Measurements from ENCODE around the gene RTKN2.

The RTKN2 gene

DNA sequence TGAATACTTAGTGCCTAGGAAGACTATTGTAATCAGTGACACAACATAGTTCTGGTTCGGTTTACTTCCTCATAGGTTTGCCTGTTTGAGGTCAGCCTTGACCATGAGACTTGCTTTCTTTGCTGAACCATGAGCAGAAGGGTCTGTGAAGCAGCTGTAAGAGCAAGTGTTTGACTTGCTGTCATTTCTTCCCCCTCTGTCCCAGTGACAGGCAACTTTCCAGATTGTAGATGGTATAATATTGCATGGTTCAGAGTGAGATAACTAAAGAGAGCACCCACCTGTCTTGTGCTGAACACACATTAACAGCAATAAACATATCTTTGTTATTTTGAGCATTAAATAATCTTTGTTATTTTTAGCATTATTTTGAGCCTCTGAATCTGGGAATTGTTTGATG, 9.3 kb upstream of the RTKN2 start:
- H3K4me3 ChIP-seq (ENCODE audit: low read depth, low read length) = no peak overlapping the region
- TF ChIP-seq CTCF (IDR thresholded peaks at IDR 0.05; ENCODE audit: borderline replicate concordance, insufficient read depth, low read depth, low read length) = no peak

DNA sequence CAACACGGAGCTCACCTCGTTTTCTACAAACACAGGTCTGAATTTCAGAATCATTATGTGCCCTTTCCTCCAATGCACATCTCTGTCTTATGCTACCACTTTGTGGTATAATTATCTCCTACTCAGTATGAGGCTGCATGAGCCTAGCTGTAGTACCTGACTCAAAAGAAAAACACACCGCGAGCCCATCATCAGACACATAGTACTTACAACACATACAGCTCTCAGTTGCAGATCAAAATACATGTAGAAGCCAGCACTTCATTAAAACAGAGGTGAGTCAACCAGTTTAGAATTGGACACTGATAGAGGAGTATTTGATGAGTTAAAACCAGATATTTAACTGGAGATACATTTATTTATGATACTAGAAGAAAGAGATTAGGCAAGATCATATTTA, 1.4 kb upstream of the RTKN2 start:
- no peak for TF ChIP-seq CTCF (IDR thresholded peaks at IDR 0.05; ENCODE audit: borderline replicate concordance, insufficient read depth, low read depth, low read length)
- no peak overlapping the region for H3K4me3 ChIP-seq (ENCODE audit: low read depth, low read length)

DNA sequence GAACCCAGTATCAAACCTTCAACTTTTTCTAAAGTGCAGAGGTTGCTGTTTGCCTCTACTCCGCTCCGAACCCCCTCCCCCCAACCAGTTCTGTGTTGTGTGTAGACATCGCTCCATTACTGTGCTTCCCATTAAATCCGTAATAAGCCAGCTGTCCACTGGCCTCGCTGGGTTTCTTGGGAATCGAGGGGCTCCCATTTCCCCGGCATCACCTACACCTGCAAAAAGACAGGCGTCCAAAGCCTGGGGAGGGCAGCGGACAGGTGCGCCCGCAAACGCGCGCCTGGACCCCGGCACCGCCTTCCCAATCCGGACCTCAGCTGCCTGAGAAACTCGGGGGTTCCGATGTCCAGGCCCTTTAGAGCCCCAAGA, 631 bp downstream of the RTKN2 start:
- no peak for TF ChIP-seq CTCF (IDR thresholded peaks at IDR 0.05; ENCODE audit: borderline replicate concordance, insufficient read depth, low read depth, low read length)
- H3K4me3 ChIP-seq (ENCODE audit: low read depth, low read length) = peak overlapping the region; percentile 50

- TF ChIP-seq CTCF (IDR thresholded peaks at IDR 0.05; ENCODE audit: borderline replicate concordance, insufficient read depth, low read depth, low read length) = no peak
These were observed 2.0 kb downstream of the RTKN2 start for GRCh38 chr10:62266611-62267010.

GRCh38 chr10:62266147-62266546, 2.5 kb downstream of the RTKN2 start:
- H3K4me3 ChIP-seq (ENCODE audit: low read depth, low read length) = no peak overlapping the region
- TF ChIP-seq CTCF (IDR thresholded peaks at IDR 0.05; ENCODE audit: borderline replicate concordance, insufficient read depth, low read depth, low read length) = no peak

More at GRCh38 chr10:62266611-62267010, 2.0 kb downstream of the RTKN2 start:
- no peak overlapping the region for H3K4me3 ChIP-seq (ENCODE audit: low read depth, low read length)

GRCh38 chr10:62264702-62265436, 3.8 kb downstream of the RTKN2 start:
- peak; percentile 37; the same call in 1 of the 2 replicates for TF ChIP-seq CTCF (IDR thresholded peaks at IDR 0.05; ENCODE audit: borderline replicate concordance, insufficient read depth, low read depth, low read length)
- no peak overlapping the region for H3K4me3 ChIP-seq (ENCODE audit: low read depth, low read length)

DNA sequence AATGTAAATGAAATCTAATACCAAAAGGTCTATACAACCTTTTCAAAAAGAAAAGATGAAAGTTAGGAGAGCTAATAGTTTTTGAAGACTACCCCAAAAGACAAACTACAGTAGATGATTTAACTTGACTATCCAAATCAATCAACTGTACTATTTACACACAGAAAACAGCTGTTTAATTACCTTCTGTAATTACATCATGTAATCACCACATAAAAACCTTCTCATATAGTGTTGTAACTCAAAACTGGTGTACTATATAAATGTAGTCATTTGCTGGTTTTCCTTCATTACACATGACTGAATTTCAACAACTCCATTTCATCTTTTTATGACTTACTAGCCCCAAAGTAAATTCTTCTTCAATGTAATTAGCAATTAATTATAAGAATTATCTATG, 4.5 kb downstream of the RTKN2 start:
- no peak overlapping the region for H3K4me3 ChIP-seq (ENCODE audit: low read depth, low read length)
- TF ChIP-seq CTCF (IDR thresholded peaks at IDR 0.05; ENCODE audit: borderline replicate concordance, insufficient read depth, low read depth, low read length) = no peak

Data from GM12875 (cell line).